Tibial nerve (tissue), 4 donors: Measurements from ENCODE around the gene CD82. TPM values are rescaled to one million over a fixed set of nuclear protein-coding genes. Genes with fewer than 3 reads are reported as not detected.

Experiments used
- DNase-seq, 2 donors: peaks; one replicate each; pipeline ENCODE4 v3.0.0-alpha.2; 2019; ENCODE audit warnings: low spot score in 2 of 2
- H3K27ac ChIP-seq, 4 donors: fragments of 200-600 bp; sonication (generic) in 3 of 4; one replicate each; pipeline ENCODE4 v1.5.1; 2017 to 2019; ENCODE audit warnings: mild to moderate bottlenecking in 1 of 4
- H3K27me3 ChIP-seq, 2 donors: fragments of 200-600 bp; sonication (generic) in 1 of 2; one replicate each; pipeline versions ENCODE4 v1.5.1 to v1.6.0; 2017 to 2019
- H3K36me3 ChIP-seq, 3 donors: fragments of 200-600 bp; sonication (generic); one replicate each; pipeline ENCODE4 v1.5.1; 2018 to 2019
- H3K4me1 ChIP-seq, 4 donors: fragments of 200-600 bp; sonication (generic) in 3 of 4; one replicate each; pipeline ENCODE4 v1.5.1; 2017 to 2019
- H3K4me3 ChIP-seq, 4 donors: fragments of 200-600 bp; sonication (generic) in 3 of 4; one replicate each; pipeline ENCODE4 v1.5.1; 2017 to 2019; ENCODE audit warnings: mild to moderate bottlenecking in 1 of 4, moderate library complexity in 1 of 4
- H3K9me3 ChIP-seq, 4 donors: fragments of 200-600 bp; sonication (generic) in 3 of 4; one replicate each; pipeline ENCODE4 v1.5.1; 2017 to 2019
- EP300 ChIP-seq, 2 donors: sonication (generic); formaldehyde crosslinking; IDR thresholded peaks; one replicate each; pipeline ENCODE4 v1.6.1; 2017; ENCODE audit warnings: antibody characterized with exemption in 2 of 2, mild to moderate bottlenecking in 1 of 2
- POLR2A ChIP-seq, 2 donors: fragments of 450-650 bp; IDR thresholded peaks; one replicate each; pipeline ENCODE4 v1.6.1; 2017; ENCODE audit warnings: antibody characterized with exemption in 2 of 2, mild to moderate bottlenecking in 2 of 2, moderate library complexity in 2 of 2
- WGBS, 2 donors: methylation state at CpG; one replicate each; pipeline ENCODE4 v1.1.5; 2018; 5-methylcytosine and 5-hydroxymethylcytosine counted together
- total RNA-seq, 4 donors: library from RNA; depleted of rRNA; stranded (reverse); fragments of >200 nt; gene quantifications; one replicate each; pipeline ENCODE4 v1.1.0, GENCODE V29; 2016
- TF ChIP-seq, protein P1 (sequence below), 5 experiments: fragments of 200-600 bp in 3 of 5; fragments of 450-650 bp in 2 of 5; sonication (generic) in 3 of 5; IDR thresholded peaks; one replicate each; pipeline ENCODE4 v1.5.1; 2016 to 2019; ENCODE audit warnings: antibody characterized with exemption in 5 of 5, mild to moderate bottlenecking in 3 of 5, moderate library complexity in 2 of 5

CD82 gene
- total RNA-seq, 4 donors from 2014 or later: 27.9 to 49.4 (median 43.4) TPM

DNA sequence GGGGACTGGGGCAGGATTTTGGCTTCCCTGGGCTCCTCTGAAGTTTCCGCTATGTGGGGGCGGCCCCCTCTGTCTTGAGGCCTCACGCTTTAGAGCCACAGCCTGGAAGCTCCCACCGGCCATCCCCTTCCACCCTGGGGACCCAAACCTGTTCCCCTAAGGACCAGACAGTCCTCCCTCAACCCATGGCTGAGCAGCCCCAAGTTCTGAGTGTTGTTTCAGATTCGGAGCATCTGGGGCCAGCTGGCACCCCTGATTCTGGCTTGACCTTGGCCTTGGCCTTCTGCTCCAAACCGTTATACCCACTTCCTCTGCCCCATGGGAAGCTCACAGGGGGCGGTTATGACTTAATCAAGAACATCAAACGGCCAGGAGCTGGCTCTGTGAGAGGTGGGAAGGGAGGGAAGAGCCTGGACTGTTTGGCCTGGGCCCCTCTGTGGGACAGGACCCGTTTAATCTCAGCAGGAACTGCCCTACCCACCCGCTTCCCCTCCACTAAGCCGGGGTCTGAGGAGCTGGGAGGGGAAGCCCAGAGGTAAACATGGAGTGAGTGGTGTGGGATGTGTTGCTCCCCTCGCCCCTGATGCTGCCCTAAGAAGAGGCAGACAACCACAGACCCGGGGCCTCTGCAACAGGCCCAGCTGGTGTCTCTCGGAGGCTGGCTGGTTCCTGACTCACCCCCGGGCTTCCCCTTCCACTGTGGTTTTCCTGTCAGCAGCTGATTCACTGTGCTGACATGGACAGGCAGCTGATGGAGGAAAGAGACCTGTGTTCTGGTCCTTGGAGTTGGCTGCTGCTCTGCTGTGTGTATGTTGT lies 3.4 kb downstream of the CD82 start:
- H3K4me1 ChIP-seq: peaks cover 0 to 74% (median 54%) of the 10 kb centered on the region in 4 donors
- no peaks in the 10 kb centered on the region for H3K36me3 ChIP-seq
- TF ChIP-seq EP300 (IDR thresholded peaks at IDR 0.05) (peak in 1 of 2 donors; percentile 34), POLR2A (IDR thresholded peaks at IDR 0.05) (no peak)
- TF ChIP-seq, protein P1, sequence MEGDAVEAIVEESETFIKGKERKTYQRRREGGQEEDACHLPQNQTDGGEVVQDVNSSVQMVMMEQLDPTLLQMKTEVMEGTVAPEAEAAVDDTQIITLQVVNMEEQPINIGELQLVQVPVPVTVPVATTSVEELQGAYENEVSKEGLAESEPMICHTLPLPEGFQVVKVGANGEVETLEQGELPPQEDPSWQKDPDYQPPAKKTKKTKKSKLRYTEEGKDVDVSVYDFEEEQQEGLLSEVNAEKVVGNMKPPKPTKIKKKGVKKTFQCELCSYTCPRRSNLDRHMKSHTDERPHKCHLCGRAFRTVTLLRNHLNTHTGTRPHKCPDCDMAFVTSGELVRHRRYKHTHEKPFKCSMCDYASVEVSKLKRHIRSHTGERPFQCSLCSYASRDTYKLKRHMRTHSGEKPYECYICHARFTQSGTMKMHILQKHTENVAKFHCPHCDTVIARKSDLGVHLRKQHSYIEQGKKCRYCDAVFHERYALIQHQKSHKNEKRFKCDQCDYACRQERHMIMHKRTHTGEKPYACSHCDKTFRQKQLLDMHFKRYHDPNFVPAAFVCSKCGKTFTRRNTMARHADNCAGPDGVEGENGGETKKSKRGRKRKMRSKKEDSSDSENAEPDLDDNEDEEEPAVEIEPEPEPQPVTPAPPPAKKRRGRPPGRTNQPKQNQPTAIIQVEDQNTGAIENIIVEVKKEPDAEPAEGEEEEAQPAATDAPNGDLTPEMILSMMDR (IDR thresholded peaks at IDR 0.05): no peak
- no peaks in the 10 kb centered on the region for H3K27me3 ChIP-seq
- no peaks in the 10 kb centered on the region for H3K9me3 ChIP-seq
- H3K27ac ChIP-seq: peak overlapping the region in 3 of 4 donors; percentile 66 to 90 (median 76)
- 33 to 37% methylated on average over 15 of the region's 15 CpGs for WGBS, 2 donors
- peak; percentile 35 to 59 for DNase-seq
- peak overlapping the region in 1 of 4 donors; percentile 11 for H3K4me3 ChIP-seq

DNA sequence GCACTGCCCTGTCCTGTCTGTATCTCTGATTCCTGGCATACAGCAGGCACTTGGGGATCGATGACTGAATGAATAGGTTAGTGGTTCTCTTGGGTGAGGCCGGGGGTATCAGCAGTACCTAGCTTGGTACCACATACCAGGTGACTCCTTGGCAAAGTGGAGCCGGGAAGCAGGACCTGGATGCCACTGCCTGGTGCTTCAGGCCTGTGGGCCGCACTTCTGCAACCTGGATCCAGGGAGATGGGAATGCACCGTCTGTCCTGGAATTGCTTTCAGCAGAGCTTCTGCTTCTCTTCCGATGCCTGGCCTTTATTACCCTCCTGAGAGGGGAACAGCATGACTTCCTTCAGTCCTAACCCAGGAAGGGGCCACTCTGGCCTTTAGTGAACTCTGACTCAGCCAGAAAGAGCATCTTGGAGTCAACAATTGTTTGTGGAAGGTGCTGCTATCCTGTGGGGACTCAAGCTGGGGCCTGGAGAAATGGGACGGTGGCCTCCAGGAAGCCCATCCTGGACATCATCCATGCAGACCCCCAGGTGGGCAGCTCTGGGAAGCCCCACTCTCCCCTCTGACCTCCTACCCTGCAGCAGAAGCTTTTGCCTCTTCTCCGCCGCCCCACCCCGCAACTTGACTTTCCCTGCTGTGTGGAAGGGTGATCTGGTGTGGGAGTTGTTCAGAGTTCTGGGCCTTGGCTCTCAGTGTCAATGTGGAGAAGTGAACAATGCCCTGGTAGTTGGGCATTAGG lies 5.1 kb downstream of the CD82 start:
- DNase-seq: no peak
- 81 to 88% methylated on average over 9 to 10 of the region's 10 CpGs for WGBS, 2 donors

DNA sequence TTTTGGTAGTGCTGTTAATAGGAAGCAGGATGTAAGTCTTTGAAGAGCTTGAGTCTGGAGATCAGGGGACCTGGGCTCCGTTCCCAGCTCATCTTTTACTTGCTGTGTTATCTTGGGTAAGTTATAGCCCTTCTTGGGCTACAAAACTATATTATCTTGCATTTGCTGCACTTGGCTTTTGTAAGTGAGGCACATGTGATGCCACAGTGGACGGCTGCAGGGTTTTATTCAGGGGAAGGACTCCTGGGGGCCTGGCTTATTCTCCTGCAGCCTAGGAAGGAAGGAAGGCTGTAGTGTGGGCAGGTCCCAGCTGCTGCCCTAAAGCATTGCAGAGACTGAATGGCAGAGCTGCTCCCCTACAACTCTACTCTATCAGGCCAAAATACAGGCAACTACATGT lies 6.4 kb downstream of the CD82 start:
- WGBS, 2 donors: 58 to 59% methylated on average over 2 of the region's 2 CpGs
- H3K4me3 ChIP-seq: no peak overlapping the region
- H3K36me3 ChIP-seq: no peaks in the 10 kb centered on the region
- peaks cover 0 to 60% (median 47%) of the 10 kb centered on the region in 4 donors for H3K4me1 ChIP-seq
- TF ChIP-seq, protein P1 (IDR thresholded peaks at IDR 0.05): no peak
- TF ChIP-seq EP300 (IDR thresholded peaks at IDR 0.05) (no peak), POLR2A (IDR thresholded peaks at IDR 0.05) (no peak)
- no peaks in the 10 kb centered on the region for H3K9me3 ChIP-seq
- H3K27ac ChIP-seq: no peak overlapping the region
- H3K27me3 ChIP-seq: no peaks in the 10 kb centered on the region
- DNase-seq: no peak

More for the DNA sequence above, 5.1 kb downstream of the CD82 start:
- no peak for TF ChIP-seq EP300 (IDR thresholded peaks at IDR 0.05)
- TF ChIP-seq, protein P1 (IDR thresholded peaks at IDR 0.05): no peak
- TF ChIP-seq POLR2A (IDR thresholded peaks at IDR 0.05): no peak
- no peaks in the 10 kb centered on the region for H3K9me3 ChIP-seq
- H3K4me3 ChIP-seq: no peak overlapping the region
- peaks cover 0 to 73% (median 56%) of the 10 kb centered on the region in 4 donors for H3K4me1 ChIP-seq
- H3K27me3 ChIP-seq: no peaks in the 10 kb centered on the region
- H3K27ac ChIP-seq: no peak overlapping the region
- no peaks in the 10 kb centered on the region for H3K36me3 ChIP-seq

DNA sequence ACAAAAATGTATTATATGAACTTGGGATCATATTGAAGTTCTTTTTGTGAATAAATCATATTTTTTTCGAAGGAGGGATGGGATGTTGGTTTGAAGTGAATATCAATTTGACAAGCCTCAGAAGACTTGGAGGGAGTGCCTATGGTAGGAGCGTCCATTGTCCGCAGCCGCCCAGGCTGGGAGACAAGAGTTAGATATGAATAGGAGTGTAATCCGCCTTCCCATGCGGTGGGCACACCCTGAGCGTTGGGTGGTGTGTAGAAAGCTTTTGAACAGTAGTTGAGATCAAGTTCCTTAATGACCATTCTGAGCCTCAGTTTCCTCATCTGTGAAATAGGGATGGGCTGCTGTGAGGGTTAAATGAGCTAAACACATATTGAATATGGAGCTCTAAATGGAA lies 7.0 kb downstream of the CD82 start:
- H3K27me3 ChIP-seq: no peaks in the 10 kb centered on the region
- 54 to 64% methylated on average over 7 of the region's 7 CpGs for WGBS, 2 donors
- no peaks in the 10 kb centered on the region for H3K9me3 ChIP-seq
- no peak for DNase-seq
- H3K4me1 ChIP-seq: peaks cover 0 to 54% (median 48%) of the 10 kb centered on the region in 4 donors
- no peaks in the 10 kb centered on the region for H3K36me3 ChIP-seq
- no peak overlapping the region for H3K4me3 ChIP-seq
- no peak overlapping the region for H3K27ac ChIP-seq
- TF ChIP-seq, protein P1 (IDR thresholded peaks at IDR 0.05): no peak
- no peak for TF ChIP-seq POLR2A (IDR thresholded peaks at IDR 0.05)
- TF ChIP-seq EP300 (IDR thresholded peaks at IDR 0.05): no peak

DNA sequence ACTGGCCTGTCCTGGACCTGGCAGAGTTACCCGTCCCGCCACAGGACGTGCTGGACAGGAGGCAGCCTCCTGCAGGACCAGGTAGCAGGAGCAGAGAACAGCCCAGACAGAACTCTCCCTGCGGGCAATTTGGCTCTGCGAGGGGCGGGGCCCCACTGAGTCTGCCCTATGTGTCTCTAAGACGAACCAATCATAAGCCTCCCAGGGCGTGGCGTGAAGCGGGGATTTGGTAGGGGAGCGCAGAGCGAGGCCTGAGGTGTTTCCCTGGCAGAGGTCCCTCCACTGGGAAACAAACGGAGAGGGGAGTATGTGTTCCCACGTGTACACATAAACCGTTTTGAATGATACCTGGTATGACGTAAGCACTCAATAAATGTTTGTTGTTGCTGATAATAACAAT lies 7.4 kb downstream of the CD82 start:
- 92 to 93% methylated on average over 16 of the region's 16 CpGs for WGBS, 2 donors
- no peak for DNase-seq
- Histone ChIP-seq H3K27ac (no peak overlapping the region), H3K36me3 (no peaks in the 10 kb centered on the region), H3K27me3 (no peaks in the 10 kb centered on the region), H3K4me3 (no peak overlapping the region), H3K4me1 (peaks cover 0 to 51% (median 46%) of the 10 kb centered on the region in 4 donors), H3K9me3 (no peaks in the 10 kb centered on the region)
- TF ChIP-seq POLR2A (IDR thresholded peaks at IDR 0.05) (no peak), EP300 (IDR thresholded peaks at IDR 0.05) (no peak)
- TF ChIP-seq, protein P1 (IDR thresholded peaks at IDR 0.05): no peak
